DND-41 (cell line): ENCODE data around the gene FAM24B.
"Not testable (repeated sequence)": the region's sequence is repeated elsewhere in the genome, so short reads cannot be mapped to it uniquely, and the experiment has no call there.

ENCODE experiments used
- ATAC-seq: fragments of 200-7000 bp; cut with Tn5 transposase; 3 replicates; pipeline ENCODE4 v1.9.1; 2021; ENCODE audit warnings: low read depth; ENCODE audit not compliant: insufficient read depth
- DNase-seq: peaks from one replicate; pipeline ENCODE4 v3.0.0-alpha.2; 2020
- H2AFZ ChIP-seq: 2 replicates; pipeline ENCODE4 v1.6.0; 2012; ENCODE audit warnings: low read depth, low read length
- H3K27ac ChIP-seq: 2 replicates; pipeline ENCODE4 v1.5.1; 2012; ENCODE audit warnings: low read length, inconsistent platforms
- H3K27me3 ChIP-seq: fragments of 200-600 bp; sonication (generic); 2 replicates; pipeline ENCODE4 v1.6.0; 2012; ENCODE audit warnings: low read length, mild to moderate bottlenecking, inconsistent platforms; ENCODE audit not compliant: insufficient read depth, poor library complexity
- H3K36me3 ChIP-seq: 2 replicates; pipeline ENCODE4 v1.5.1; 2012; ENCODE audit warnings: low read length, inconsistent platforms; ENCODE audit not compliant: insufficient read depth
- H3K4me1 ChIP-seq: 2 replicates; pipeline ENCODE4 v1.5.1; 2012; ENCODE audit warnings: mild to moderate bottlenecking, low read length; ENCODE audit not compliant: insufficient read depth
- H3K4me2 ChIP-seq: 2 replicates; pipeline ENCODE4 v1.6.0; 2012; ENCODE audit warnings: mild to moderate bottlenecking, moderate library complexity, low read length, inconsistent platforms; ENCODE audit not compliant: insufficient read depth
- H3K4me3 ChIP-seq, 2 experiments: fragments of 200-600 bp in 1 of 2; shearing (Covaris generic) in 1 of 2; 2 replicates each; pipeline ENCODE4 v1.5.1; 2012 to 2016; ENCODE audit warnings: inconsistent platforms in 2 of 2, low read length in 2 of 2, mild to moderate bottlenecking in 2 of 2, low read depth in 1 of 2, moderate library complexity in 1 of 2
- H3K79me2 ChIP-seq: 2 replicates; pipeline ENCODE4 v1.6.0; 2012; ENCODE audit warnings: low read length, inconsistent platforms; ENCODE audit not compliant: insufficient read depth
- H3K9ac ChIP-seq: 2 replicates; pipeline ENCODE4 v1.6.0; 2012; ENCODE audit warnings: low read depth, mild to moderate bottlenecking, inconsistent platforms, low read length, moderate library complexity
- H3K9me3 ChIP-seq: 2 replicates; pipeline ENCODE4 v1.5.1; 2012; ENCODE audit warnings: low read length, moderate library complexity, mild to moderate bottlenecking, inconsistent platforms; ENCODE audit not compliant: insufficient read depth, severe bottlenecking
- H4K20me1 ChIP-seq: 2 replicates; pipeline ENCODE4 v1.6.0; 2012; ENCODE audit warnings: low read length; ENCODE audit not compliant: insufficient read depth
- CTCF ChIP-seq: IDR thresholded peaks from 2 replicates; pipeline ENCODE4 v1.5.1; 2012; ENCODE audit warnings: borderline replicate concordance, low read length, moderate library complexity, mild to moderate bottlenecking; ENCODE audit not compliant: poor library complexity, severe bottlenecking; ENCODE audit errors: extremely low read depth
- EZH2 ChIP-seq: IDR thresholded peaks from 3 replicates; pipeline ENCODE4 v1.6.1; 2012; ENCODE audit warnings: borderline replicate concordance, low read depth, mild to moderate bottlenecking, moderate library complexity, low read length, inconsistent platforms; ENCODE audit not compliant: severe bottlenecking

The FAM24B gene

GRCh38 chr10:122910310-122910709, 30.9 kb upstream of the FAM24B start, which contains the start of gene FAM24A:
Gene FAM24A, plus strand, starts transcription at chr10:122910610. Its CDS starts 1,025 bp downstream, at chr10:122911635.
- DNase-seq (no peak), ATAC-seq (no peak)
- Histone ChIP-seq H3K9ac (no peak within 1 kb of the TSS), H4K20me1 (peaks cover 9% of the 10 kb centered on the region; the same call in 1 of the 2 replicates), H3K9me3 (no peaks in the 10 kb centered on the region), H3K4me2 (no peak within 1 kb of the TSS), H3K27ac (no peak within 1 kb of the TSS), H3K4me1 (no peaks in the 10 kb centered on the region), H3K4me3 (no peak within 1 kb of the TSS), H3K27me3 (no peaks in the 10 kb centered on the region), H3K36me3 (no peaks in the 10 kb centered on the region), H2AFZ (no peak within 1 kb of the TSS), H3K79me2 (no peaks in the 10 kb centered on the region)
- TF ChIP-seq EZH2 (no peak), CTCF (no peak)

GRCh38 chr10:122903861-122904260, 24.5 kb upstream of the FAM24B start:
- not testable (repeated sequence) for H3K4me2 ChIP-seq, H3K36me3 ChIP-seq, H3K79me2 ChIP-seq, H3K4me3 ChIP-seq, H4K20me1 ChIP-seq, H3K27ac ChIP-seq, H3K4me1 ChIP-seq, ATAC-seq, H2AFZ ChIP-seq, H3K9ac ChIP-seq, H3K27me3 ChIP-seq, H3K9me3 ChIP-seq, DNase-seq

- ATAC-seq, result no peak
- H2AFZ ChIP-seq, result no peak overlapping the region
Measured at GRCh38 chr10:122894261-122894944, 15.0 kb upstream of the FAM24B start.

GRCh38 chr10:122884166-122884565, 4.8 kb upstream of the FAM24B start:
- Histone ChIP-seq H4K20me1 (no peaks in the 10 kb centered on the region), H3K27ac (no peak overlapping the region), H2AFZ (no peak overlapping the region), H3K27me3 (no peaks in the 10 kb centered on the region), H3K9ac (no peak overlapping the region), H3K9me3 (no peaks in the 10 kb centered on the region), H3K4me2 (no peak overlapping the region), H3K4me3 (no peak overlapping the region), H3K79me2 (peaks cover 2% of the 10 kb centered on the region), H3K36me3 (no peaks in the 10 kb centered on the region), H3K4me1 (peaks cover 12% of the 10 kb centered on the region)
- no peak for TF ChIP-seq CTCF
- TF ChIP-seq EZH2, result no peak
- no peak for DNase-seq
- ATAC-seq, result no peak

More at GRCh38 chr10:122894261-122894944, 15.0 kb upstream of the FAM24B start:
- no peak overlapping the region for H3K4me3 ChIP-seq
- no peaks in the 10 kb centered on the region for H3K4me1 ChIP-seq
- H3K36me3 ChIP-seq, result no peaks in the 10 kb centered on the region
- no peaks in the 10 kb centered on the region for H3K27me3 ChIP-seq
- H3K9ac ChIP-seq, result no peak overlapping the region
- H3K27ac ChIP-seq, result no peak overlapping the region
- no peaks in the 10 kb centered on the region for H3K79me2 ChIP-seq
- TF ChIP-seq EZH2 (no peak), CTCF (no peak)
- no peaks in the 10 kb centered on the region for H3K9me3 ChIP-seq
- no peak overlapping the region for H3K4me2 ChIP-seq
- DNase-seq, result no peak
- H4K20me1 ChIP-seq, result no peaks in the 10 kb centered on the region
